Cerebellar cortex (tissue), 1 donor: ENCODE results near the gene IFRD2.
A peak's percentile ranks its signal among the peaks of the same experiment; 100 is the strongest.
"Not testable (repeated sequence)": the region's sequence is repeated elsewhere in the genome, so short reads cannot be mapped to it uniquely, and the experiment has no call there.

Experiments used
- DNase-seq: peaks from one replicate; pipeline ENCODE4 v3.0.0-alpha.2; 2015; ENCODE audit warnings: low spot score

The IFRD2 gene

GRCh38 chr3:50251220-50251619 is 41.0 kb downstream of the IFRD2 start:
- no peak for DNase-seq

DNA sequence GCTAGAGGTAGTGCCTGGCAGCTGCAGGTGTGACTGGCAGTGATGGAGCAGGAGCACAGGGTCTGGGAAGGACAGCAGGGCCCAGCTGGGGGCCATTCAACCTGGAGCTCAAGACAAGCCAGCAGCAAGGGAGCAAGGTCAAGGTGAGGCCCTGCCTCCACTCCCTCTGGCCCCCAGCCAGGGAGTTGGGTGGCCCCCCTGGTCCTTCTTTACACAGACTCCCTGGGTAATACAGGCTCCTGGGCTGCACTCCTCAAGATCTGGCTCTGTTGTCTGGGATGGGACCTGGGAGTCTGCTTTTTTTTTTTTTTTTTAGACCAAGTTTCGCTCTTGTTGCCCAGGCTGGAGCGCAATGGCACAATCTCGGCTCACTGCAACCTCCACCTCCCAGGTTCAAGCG is 41.7 kb downstream of the IFRD2 start:
- DNase-seq: no peak

DNA sequence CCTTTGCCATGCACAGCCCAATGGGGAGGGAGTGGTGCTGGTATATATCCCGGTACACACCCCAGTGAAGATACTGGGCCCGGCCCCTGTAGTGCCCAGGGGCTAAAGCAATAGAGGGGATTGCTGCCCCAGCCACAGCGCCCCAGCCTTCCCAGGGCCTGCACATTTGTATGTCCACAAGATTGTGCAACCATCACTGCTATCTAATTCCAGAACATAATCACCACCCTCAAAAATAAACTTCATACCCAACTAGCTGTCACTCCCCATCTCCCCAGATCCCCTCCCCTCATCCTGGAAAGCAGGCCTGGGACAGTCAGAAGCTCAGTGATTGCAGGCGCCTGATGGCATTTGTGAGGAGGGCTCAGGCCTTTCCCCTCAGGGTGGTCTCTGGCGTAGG is 42.8 kb downstream of the IFRD2 start:
- DNase-seq: no peak

DNA sequence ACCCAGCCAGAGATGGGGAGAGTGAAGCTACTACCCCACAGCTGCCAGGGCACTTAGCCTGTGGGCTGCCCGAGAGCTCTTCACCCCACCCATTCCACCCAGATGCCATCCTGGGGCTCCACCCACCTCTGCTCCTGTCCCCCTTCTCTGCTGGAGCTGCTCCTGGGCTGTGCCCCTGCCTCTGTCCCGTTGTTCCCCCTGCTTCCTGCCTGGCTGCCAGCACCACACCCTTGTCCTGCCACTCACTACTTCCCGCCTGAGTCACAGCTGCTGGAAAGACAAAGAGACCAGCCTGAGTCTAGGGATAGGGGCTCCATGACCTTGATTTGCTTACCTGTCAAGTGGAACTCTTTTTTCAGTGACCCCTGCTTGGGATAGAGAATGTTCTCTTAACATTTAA is 43.8 kb downstream of the IFRD2 start:
- DNase-seq: no peak

DNA sequence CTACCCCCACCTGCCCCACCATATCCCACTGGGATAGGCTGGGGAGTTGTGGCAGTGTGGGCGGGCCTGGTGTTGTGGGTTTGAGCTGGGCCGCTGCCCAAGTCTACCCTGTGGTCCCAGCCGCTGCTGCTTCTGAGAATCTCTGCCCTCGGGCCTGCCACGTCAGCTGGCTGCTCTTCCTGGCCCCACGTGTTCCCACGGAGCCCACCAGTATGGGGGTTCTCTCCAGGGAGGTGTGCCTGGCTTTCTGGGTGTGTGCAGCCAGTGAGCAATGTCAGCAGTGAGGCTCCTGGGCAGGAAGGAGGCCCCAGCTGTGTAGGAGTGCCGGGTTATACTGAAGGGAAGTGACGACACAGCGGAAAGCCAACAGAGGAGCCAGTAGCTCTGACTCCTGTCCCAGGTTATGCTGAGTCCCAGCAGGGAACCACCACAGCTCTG is 45.7 kb downstream of the IFRD2 start:
- no peak for DNase-seq

DNA sequence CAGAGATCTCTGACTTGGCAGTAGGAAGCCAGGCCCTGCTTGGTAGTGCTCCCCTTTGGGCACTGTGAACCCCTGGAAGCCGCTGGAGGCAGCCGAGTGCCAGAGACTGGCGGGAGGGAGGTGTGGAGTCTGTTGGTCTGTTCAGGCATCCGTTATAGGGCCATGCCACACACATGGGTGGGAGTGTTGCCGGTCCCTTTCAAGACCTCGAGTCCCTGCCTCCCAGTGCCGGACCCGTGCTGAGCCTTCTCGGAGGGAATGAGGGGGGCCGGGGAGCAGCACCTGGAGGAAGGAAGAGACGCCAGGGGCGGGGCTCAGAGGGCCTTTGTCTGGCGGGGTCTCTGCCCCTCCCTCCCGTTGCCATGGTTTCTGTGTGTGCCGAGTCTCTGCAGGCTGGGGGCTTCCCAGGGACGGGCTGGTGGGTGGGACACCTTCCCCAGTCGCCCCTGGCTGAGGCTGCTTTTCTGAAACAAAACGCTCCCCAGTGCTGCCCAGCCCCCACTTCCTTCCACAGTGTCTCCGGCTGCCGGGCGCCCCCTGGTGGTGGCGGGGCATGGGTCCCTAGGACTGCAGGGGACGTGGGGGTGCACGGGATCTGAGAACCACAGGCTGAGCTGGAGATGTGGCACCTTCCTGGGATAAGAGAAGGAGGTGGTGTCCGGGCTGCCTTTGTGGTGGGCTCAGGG is 46.3 kb downstream of the IFRD2 start:
- DNase-seq: peak; percentile 84

GRCh38 chr3:50245251-50245745 is 46.9 kb downstream of the IFRD2 start:
- DNase-seq: no peak

DNA sequence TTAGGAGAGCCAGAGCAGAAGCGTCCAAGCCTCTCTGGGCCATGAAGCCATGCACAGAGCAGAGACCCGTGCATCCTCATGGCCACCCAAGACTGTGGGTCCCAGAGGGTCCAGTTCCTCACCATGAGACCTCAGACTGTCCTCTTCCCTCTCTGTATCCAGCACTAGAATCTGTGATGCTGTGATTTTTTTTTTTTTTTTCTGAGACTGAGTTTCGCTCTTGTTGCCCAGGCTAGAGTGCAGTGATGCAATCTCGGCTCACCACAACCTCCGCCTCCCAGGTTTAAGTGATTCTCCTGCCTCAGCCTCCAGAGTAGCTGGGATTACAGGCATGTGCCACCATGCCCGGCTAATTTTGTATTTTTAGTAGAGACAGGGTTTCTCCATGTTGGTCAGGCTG is 47.4 kb downstream of the IFRD2 start:
- not testable (repeated sequence) for DNase-seq

GRCh38 chr3:50243543-50243895 is 48.7 kb downstream of the IFRD2 start:
- no peak for DNase-seq

- DNase-seq: no peak
Measured at GRCh38 chr3:50242851-50243542, 49.2 kb downstream of the IFRD2 start.

DNA sequence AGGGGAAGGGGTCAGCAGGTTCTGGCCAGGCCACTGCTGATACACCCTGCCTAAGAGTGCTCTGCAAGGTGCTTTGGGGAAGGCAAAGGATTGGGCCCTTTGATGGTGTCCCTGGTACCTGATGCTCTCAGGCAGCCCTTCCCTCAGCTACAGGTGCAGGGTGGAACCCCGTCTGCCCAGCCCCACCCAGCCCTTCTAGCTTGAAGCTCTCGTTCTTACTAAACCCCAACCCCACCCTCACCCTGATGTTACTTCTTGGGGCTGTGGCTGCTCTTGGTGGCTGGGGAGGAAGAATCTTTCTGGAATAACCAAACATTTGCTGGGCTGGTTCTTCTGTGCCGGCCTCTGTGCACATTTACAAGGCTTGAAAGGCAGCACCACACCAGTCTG is 49.9 kb downstream of the IFRD2 start:
- no peak for DNase-seq

GRCh38 chr3:50241713-50242380 is 50.4 kb downstream of the IFRD2 start:
- no peak for DNase-seq

- no peak for DNase-seq
Measured at GRCh38 chr3:50241163-50241562, 51.1 kb downstream of the IFRD2 start.

GRCh38 chr3:50239649-50240048 is 52.6 kb downstream of the IFRD2 start:
- no peak for DNase-seq

- DNase-seq: peak; percentile 55
Measured at GRCh38 chr3:50238549-50239026, 53.6 kb downstream of the IFRD2 start.

DNA sequence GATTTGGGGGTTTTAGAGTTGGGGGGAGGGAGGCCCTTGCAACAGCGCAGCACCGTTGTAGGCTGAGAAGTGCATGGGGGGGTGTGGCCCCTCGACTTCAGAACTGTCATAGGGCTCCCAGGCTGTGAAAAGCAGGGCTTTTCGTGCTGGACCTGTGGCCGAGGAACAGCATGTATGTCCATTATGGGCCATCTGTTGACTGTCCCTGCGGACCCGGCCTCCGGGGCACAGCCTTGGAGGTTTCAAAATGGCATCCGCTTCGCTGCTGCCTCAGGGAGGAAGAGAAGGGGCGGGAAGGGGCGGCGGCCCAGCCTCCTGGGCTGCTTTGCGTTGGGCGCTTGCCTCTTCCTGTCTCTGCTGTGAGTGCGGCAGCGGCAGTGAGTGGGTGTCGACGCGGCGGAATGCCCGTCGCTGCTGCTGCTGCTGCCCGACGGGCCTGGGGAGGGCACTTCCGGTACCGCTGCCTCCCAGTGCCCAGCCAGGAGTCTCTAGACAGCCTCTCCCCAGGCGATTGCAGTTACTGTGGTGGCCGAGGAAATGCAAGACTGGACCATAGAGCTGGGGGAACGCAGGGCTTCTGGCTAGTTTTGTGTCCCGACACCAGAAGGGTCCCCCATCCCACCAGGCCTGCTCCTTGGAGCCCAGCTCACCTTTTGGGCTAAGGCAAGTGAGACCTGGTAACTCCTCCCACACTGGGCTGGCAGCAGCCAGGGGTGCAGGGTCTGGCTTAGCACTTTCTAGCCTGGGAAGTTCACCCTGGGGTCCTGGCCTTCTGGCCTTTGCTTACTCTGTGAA is 54.3 kb downstream of the IFRD2 start:
- no peak for DNase-seq
